Anterior cingulate cortex (tissue), 58 donors: ENCODE data around the gene KDM7A.

ENCODE experiments used
- DNase-seq, 58 donors: peaks; one replicate each; lab custom pipeline; 2025; lab: John Stamatoyannopoulos, UW

KDM7A gene

GRCh38 chr7:140096459-140096858, 80.3 kb downstream of the KDM7A start:
- DNase-seq = no peak

- no peak for DNase-seq
These were observed 83.4 kb downstream of the KDM7A start for GRCh38 chr7:140093375-140093774.

GRCh38 chr7:140085447-140085846, 91.3 kb downstream of the KDM7A start:
- DNase-seq = no peak

- DNase-seq = no peak
These were observed 91.8 kb downstream of the KDM7A start for GRCh38 chr7:140084972-140085371.

GRCh38 chr7:140084142-140084655, 92.6 kb downstream of the KDM7A start:
- no peak for DNase-seq

- no peak for DNase-seq
These were observed 94.0 kb downstream of the KDM7A start for GRCh38 chr7:140082770-140083169.

- no peak for DNase-seq
These were observed 94.9 kb downstream of the KDM7A start for GRCh38 chr7:140081774-140082425.

- no peak for DNase-seq
These were observed 95.9 kb downstream of the KDM7A start for GRCh38 chr7:140080919-140081318.

- DNase-seq = peak in 3 of 58 donors; percentile 5 to 24 (median 11)
These were observed 97.7 kb downstream of the KDM7A start for GRCh38 chr7:140079121-140079536.

GRCh38 chr7:140078392-140078791, 98.4 kb downstream of the KDM7A start:
- DNase-seq = no peak

GRCh38 chr7:140074780-140075179, 102.0 kb downstream of the KDM7A start:
- no peak for DNase-seq

- DNase-seq = no peak
These were observed 106.2 kb downstream of the KDM7A start for GRCh38 chr7:140070546-140070945.

GRCh38 chr7:140069298-140069949, 107.4 kb downstream of the KDM7A start:
- DNase-seq = no peak

- DNase-seq = no peak
These were observed 108.8 kb downstream of the KDM7A start for GRCh38 chr7:140068033-140068432.

GRCh38 chr7:140067052-140067451, 109.7 kb downstream of the KDM7A start:
- no peak for DNase-seq

- peak in 41 of 58 donors; percentile 13 to 74 (median 30) for DNase-seq
These were observed 114.1 kb downstream of the KDM7A start, which contains the start of gene PARP12 for GRCh38 chr7:140062528-140063299. PARP12 (minus strand) TSS chr7:140062951; CDS start chr7:140062847, 104 bp downstream.

- DNase-seq = no peak
These were observed 114.7 kb downstream of the KDM7A start for GRCh38 chr7:140062118-140062527.

GRCh38 chr7:140061607-140061930, 115.2 kb downstream of the KDM7A start:
- DNase-seq = no peak

GRCh38 chr7:140060788-140061606, 115.8 kb downstream of the KDM7A start:
- DNase-seq = no peak

- DNase-seq = no peak
These were observed 116.5 kb downstream of the KDM7A start for GRCh38 chr7:140060243-140060630.
